Measurements from ENCODE around the gene OR2C3.

GRCh38 chr1:247539215-247539614 lies 3.0 kb upstream of the OR2C3 start:
- no peak for TF ChIP-seq CTCF (IDR thresholded peaks at IDR 0.05)
- no peak for TF ChIP-seq EP300 (IDR thresholded peaks at IDR 0.05)

Data from stomach (tissue), 4 donors.